ENCODE measurements around the gene FLT3LG.

Gene FLT3LG

GRCh38 chr19:49520705-49521319 lies 46.8 kb downstream of the FLT3LG start:
- DNase-seq, result no peak

GRCh38 chr19:49524812-49525455 lies 50.9 kb downstream of the FLT3LG start:
- DNase-seq, result no peak

GRCh38 chr19:49528211-49528771 lies 54.3 kb downstream of the FLT3LG start:
- DNase-seq, result no peak

- DNase-seq, result no peak
Observed at GRCh38 chr19:49530708-49531107, 56.7 kb downstream of the FLT3LG start.

- DNase-seq, result peak; percentile 84 to 85
Observed at GRCh38 chr19:49533551-49534488, 59.8 kb downstream of the FLT3LG start.

- no peak for DNase-seq
Observed at GRCh38 chr19:49534632-49535385, 60.8 kb downstream of the FLT3LG start.
